Endometrial microvascular endothelial cells (primary cell): Measurements from ENCODE around the gene TM4SF20. TPM values are rescaled to one million over a fixed set of nuclear protein-coding genes. Genes with fewer than 3 reads are reported as not detected.
"Not testable (repeated sequence)": the region's sequence is repeated elsewhere in the genome, so short reads cannot be mapped to it uniquely, and the experiment has no call there.

Source experiments
- in situ Hi-C: cut with HindIII; loops from 2 replicates; pipeline ENCODE4 v1.10.0; 2017; ENCODE audit warnings: low sequenced_read_pairs, low pct_unique_long_range_greater_than_20kb; ENCODE audit errors: inconsistent ontology term
- total RNA-seq: library from RNA; depleted of rRNA; stranded (reverse); fragments of >200 nt; gene quantifications from one replicate; pipeline ENCODE4 v1.2.3, GENCODE V29; 2015; ENCODE audit errors: inconsistent ontology term

The TM4SF20 gene
- total RNA-seq, 1 donor from 2014 or later: not detected

DNA sequence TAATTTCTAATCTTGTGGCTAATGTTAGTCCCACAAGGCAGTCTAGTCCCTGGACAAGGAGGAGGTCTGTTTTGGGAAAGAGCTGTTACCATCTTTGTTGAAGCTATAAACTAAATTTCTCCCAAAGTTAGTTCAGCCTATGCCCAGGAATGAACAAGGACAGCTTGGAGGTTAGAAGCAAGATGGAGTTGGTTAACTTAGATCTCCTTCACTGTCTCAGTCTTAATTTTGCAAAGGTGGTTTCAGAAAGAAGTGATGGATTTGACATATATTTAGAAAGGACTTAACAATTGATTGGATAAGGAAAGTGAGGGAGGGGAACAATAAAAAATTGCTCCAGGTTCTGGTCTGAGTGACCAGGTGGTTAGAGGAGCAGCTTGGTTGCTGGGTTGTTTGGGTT lies 23.2 kb upstream of the TM4SF20 start:
- in situ Hi-C loops: no loop called here

DNA sequence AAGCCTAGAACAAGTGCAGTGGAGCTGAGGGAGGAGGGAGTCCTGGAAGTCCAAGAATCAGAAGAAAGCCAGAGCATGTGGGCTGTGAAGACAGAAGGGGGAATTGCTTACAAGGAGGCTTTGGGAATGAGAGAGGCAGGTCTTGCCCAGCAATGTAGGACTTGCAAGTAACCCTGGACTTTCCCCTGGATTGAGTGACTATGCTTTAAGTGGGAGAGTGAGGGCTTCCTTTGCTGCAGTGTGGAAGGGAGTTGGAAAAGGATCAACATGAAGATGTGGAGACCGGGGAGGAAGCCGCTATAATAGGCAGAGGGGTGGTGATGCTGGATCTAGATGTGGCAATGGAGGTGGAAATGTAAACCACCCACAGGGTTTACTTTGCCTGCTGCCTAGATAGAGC lies 22.4 kb upstream of the TM4SF20 start:
- in situ Hi-C loops: no loop called here

DNA sequence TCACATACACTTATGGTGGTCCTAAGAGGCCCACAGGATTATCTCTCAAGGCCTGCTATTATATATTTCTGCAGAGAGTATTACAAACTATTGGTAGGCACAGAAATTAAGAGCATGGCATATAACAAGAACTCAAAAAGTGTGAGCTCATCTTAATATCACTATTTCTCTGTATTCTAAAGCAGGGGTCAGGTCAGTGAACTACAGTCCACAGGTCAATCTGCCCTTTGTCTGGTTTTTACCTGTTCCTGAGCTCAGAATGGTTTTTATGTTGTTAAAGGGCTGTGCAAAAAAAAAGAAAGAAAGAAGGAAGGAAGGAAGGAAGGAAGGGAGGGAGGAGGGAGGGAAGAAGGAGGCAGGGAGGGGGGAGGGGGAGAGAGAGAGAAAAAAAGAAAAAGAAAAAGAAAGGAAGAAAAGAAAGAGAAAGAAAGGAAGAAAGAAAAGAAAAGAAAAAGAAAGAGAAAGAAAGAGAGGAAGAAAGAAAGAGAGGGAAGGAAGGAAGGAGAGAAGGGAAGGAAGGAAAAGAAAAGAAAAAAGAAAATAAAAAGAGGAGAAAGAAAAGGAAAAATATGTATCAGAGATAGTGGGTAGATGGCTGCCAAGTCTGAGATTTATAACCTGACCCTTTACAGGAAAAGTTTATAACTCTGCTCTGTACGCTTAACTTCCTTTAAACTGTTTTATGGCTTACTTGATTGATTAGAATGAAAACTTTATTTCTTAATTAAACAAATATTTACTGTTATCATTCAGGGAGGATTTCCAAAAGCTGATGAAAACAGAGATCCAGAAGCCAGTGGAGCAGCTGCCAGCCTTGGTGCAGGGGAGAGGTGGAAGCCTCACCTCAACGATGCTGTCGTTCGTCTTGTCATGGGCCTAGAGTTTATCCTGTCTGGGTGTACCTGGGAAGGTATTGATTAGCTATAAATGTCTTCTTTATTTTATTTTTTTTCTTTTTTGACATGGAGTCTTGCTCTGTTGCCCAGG lies 19.9 kb upstream of the TM4SF20 start:
- in situ Hi-C loops: no loop called here

DNA sequence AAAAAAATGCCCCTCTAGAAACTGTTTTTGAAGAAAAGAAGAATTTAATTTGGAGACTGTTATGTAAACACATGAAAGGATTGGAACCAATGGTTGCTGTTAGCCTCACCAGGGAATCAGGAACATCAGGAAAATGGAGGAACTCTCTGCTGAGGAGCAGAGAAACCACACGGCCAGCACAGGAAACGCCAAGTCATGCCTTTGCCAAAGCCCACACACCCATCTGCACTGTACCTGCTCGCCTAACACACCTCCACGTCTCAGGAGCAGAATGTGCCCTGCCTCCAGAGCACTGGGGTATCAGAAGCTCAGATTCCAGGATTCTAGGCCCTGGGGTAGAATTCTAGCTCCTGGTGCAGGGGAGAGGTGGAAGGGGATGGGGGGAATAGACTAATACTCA lies 18.5 kb upstream of the TM4SF20 start:
- in situ Hi-C loops: no loop called here

DNA sequence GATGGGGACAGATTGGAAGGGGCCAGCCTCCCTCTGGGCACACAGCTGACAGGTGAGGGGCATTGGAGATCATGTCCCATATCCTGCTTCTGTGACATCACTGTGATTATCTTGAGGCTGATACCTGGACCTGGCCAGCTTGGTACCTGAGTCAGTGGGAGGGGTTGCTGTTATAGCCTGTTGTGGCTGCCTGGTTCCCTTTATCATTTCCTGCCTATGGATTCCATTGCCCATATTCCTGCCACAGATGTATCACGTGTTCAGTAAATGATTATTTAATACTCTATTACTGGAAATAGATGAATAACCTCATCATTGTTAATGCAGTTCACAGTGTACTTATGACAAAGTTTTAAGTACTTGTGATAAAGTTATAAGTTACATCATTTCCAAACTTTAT lies 16.4 kb upstream of the TM4SF20 start:
- in situ Hi-C loops: no loop called here

DNA sequence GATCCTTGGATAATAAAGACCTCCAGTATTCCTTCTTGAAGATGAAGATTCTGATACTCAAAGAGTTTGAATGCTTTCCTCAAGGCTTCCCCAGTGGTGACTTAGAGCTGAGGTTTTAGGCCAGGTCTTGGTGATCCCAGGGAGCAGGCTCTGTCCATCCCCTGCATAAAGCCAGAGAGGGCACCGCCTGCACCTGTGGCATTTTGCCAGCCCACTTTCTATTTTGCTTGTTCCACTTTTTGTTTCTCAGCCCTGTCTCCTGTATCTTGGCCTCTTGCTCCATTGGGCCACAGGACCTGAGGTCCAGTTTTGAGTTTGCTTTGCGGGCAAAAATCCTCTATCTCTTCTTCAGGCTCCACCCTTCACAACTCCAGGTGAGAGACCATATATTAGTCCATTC lies 15.3 kb upstream of the TM4SF20 start:
- in situ Hi-C loops: no loop called here

DNA sequence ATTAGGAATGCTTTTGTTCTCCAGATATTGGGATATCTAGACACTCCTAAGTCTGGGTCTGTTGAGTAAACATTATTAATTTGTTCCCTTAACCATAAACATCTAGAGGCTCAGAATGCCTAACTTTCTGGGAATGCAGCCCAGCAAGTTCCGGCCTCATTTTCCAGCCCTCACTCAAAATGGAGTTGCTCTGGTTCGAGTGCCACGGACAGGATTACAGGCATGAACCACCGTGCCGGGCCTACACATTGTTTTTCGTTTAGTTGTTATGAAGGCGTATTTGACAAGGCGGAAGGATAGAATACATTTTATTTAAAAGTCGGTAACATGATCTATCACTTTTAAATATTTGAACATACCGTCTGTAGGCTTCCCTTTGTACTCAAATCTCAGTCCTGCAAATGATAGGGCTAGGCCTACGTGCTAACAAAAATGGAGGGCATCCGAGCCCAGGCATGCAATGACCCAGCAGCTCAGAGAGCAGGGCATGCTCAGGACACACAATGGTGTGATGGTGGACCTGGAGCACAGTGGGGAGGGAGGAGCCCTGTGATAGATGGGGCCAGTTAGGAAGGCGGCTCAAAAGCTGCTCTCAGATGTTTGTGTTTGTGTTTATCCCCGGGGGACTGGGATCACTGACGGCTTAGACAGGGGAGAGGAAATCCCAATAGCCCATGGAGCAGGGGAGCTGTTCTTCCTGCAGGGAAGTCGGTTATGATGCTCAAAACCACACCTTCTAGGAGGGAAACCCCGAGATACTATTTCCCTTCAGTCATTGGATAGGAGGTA lies 11.6 kb upstream of the TM4SF20 start:
- in situ Hi-C loops: no loop called here

DNA sequence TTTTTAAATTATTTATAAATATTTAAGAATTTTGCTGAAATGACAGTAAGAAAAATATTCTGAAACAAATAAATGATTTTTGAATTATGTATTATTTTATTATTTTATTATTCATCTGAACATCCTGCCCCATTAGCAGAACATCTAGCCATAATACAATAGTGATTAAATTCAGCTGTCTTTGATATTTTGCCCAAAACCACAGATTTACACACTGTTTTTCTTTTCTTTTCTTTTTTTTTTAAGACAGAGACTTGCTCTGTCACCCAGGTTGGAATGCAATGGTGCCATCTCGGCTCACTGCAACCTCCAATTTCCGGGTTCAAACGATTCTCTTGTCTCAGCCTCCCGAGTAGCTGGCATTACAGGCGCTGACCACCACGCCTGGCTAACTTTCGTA lies 10.6 kb upstream of the TM4SF20 start:
- in situ Hi-C loops: no loop called here

DNA sequence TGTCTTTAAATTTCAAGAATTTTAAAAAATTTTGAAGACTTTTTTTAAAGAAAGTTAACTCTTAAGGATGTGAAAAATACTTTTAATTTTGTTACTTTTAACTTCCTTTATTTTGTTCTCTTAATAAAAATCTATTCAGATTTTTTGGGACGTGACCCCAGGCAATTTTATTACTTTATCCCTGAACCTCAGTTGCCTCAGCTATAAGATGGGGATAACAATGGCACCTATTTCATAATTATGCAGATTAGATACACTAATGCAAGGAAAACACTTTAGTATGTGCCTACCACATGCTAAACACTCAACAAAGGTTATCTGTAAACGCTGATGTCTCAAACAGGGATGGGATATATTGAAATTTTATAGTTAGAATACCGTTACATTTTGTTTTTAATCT lies 10.1 kb upstream of the TM4SF20 start:
- in situ Hi-C loops: no loop called here

DNA sequence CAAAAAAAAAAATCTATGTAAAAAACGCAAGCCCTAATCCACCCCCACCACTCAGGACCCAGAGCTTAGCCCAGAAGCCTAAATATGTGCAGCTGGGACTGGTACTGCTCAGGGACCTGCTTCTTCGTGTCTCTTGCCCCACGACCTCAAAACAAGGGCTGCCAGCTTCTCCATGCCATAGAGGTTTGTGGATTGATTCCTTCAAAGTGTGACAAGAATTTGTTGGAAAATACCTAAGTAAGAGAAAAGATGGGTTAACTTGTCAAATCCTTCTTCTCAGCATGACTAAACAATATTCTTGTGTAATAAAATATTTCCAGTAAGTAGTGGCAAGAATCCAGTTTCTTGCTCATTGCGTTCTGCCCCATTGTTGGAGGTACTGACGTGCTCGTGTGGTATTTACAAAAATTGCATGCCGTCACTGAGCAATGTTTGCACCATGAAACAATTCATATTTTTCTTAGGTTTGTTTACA lies 9.5 kb upstream of the TM4SF20 start:
- in situ Hi-C loops: no loop called here

DNA sequence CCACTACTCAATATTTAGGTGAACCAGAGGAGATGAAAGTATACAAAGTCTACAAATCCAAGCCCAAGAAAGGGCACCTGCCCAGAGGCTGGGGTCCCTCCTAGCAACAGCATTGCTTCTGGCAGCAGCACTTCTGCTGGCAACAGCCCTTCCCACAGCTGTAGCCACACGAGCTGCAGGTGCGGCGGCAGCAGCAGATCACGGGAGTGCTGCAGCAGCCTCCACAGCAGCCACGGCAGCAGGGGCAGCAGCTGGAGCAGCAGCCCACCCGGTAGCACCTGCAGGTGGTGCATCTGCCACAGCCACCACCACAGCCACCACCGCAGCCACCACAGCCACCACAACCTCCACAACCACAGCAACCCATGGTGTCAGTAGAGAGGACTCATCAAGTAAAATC lies 8.5 kb upstream of the TM4SF20 start, which contains the start of gene SCYGR1:
Gene SCYGR1, minus strand, starts transcription at position 367 of the 400 bp plus-strand sequence. Its CDS starts 0 bp downstream, at position 367.
- in situ Hi-C loops: not testable (repeated sequence)

DNA sequence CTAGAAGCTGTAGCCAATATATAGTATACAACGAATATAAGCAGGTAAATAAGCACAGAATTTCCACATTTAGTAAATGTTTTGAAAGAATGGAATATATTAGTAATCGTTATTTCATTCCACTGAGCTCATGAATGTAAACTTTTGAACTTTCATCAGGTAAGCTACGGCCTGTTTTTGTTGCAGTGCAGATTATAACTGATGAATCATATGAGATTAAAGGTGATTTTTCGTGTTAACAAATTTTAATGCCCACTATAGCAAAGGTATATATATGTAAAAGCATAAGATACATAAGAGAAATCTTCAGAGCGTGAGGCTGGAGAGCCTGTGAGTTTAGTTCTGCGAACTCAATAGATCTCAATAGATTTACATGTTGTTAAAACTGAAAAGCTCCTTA lies 7.5 kb upstream of the TM4SF20 start:
- in situ Hi-C loops: no loop called here

DNA sequence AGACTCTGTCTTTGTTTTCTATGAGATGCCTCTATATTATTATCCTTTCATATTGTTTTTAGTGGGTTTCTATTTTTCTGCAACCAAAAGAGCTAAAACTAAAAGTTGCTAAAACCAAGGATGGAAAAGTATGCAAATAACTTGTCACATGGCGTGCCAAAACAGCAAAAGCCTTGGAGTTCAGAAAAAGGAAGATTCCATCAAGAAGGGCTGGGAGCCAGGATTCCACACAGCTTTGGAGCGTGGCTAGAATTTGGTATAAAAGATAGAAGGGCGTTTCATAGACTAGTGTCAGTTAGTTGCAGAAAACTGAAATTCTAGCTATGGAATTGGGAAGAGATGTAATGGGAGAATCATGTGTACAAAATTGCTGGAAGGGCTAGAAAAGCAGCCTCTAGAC lies 4.6 kb upstream of the TM4SF20 start:
- in situ Hi-C loops: no loop called here

DNA sequence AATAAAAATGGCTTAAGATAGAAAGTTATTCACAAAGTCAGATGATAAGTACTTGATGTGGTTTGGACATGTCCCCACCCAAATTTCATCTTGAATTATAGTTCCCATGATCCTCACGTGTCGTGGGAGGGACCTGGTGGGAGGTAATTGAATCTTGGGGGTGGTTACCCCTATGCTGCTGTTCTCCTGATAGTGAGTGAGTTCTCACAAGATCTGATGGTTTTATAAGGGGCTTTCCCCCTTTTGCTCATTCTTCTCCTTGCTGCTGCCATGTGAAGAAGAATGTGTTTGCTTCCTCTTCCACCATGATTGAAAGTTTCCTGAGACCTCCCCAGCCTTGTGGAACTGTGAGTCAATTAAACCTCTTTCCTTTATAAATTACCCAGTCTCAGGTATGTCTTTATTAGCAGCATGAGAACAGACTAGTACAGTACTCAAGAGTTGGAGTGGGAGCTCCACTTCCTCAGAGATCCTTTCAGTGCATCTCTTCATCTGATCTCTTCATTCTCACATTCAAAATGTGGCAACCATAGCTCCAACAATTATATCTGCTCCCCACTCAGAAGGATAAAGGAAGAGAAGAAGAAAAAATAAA lies 3.2 kb upstream of the TM4SF20 start:
- in situ Hi-C loops: not testable (repeated sequence)

DNA sequence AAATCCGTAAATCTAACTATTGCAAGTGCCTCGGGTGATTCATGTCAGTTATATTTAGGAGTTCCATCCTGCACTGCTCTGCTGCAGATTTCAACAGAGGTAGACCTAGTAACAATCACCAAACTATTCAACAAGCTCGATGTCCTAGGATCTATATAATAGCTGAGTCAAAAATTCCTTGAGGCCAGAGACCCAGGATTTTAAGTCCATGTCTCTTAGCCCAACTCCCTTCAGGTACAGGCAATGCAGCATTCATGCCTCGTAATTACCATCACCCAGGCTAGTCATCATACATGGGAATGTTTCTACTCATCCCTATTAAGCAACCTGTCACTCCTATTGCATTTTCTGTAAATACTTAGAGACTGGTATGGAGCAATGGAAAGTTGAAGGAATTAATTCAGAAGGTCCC lies 729 bp downstream of the TM4SF20 start:
- in situ Hi-C loops: no loop called here

DNA sequence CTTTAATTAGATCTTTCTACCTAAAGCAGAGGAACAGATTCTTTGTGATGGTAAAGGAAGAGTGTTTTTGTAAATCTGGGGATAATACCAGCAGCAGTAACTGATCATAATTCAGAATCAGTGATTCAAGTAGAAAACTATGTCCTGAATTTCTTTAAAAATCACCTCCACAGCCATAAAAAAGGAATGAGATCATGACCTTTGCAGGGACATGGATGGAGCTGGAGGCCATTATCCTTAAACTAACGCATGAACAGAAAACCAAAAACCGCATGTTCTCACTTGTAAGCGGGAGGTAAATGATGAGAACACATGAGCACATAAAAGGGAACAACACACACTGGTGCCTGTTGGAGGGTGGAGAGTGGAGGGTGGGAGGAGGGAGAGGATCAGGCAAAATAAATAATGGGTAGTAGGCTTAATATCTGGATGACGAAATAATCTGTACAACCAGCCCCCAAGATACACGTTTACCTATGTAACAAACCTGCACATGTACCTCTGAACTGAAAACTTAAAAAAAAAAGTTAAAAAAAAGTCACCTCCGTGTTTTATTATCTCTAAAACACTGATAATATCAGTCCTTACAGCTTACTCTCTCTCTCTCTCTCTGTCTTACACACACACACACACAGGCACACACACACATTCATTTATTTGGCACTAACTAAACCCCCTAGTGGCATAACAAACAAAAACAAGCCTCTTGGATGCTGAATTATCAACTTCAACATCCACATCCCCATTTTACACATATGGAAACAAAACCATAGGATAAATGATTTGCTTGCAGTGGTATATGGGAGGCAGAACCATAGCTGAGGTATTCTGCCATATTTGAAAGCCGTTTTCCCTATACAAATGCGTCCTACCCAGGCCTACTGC lies 1.4 kb downstream of the TM4SF20 start:
- in situ Hi-C loops: no loop called here

DNA sequence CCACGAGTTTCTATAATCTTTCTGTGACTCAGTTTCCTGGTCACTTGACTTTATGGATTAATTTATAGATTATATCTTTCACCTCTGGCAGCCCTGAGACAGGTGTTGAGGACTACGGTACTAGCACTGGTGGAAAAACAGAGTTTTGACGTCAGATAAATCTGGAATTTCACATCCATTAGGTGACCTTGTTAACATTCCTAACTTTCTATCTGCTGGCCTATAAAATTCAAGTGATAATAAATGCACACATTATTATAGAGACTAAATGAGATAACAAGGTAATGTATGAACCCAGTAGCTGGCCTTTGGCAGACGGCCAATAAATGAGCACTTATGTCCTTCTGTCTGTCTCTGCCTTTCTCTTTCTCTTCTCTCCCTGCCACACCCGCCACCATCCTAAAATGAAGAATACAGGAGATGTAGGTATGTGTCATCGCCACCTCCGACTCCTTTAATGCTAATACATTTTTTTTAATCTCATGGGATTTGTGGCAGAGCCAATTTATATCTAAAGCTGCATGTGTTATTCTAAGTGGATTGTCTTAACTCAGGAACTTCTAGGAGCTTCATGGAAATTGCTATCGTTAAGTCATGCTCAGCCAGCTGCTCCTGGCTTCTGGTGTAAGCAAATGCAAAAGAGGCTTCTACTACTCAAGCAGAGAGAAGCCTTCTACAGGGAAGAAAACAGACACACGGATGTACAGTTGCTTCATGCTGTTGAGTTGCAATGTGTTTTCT lies 2.3 kb downstream of the TM4SF20 start:
- in situ Hi-C loops: no loop called here

DNA sequence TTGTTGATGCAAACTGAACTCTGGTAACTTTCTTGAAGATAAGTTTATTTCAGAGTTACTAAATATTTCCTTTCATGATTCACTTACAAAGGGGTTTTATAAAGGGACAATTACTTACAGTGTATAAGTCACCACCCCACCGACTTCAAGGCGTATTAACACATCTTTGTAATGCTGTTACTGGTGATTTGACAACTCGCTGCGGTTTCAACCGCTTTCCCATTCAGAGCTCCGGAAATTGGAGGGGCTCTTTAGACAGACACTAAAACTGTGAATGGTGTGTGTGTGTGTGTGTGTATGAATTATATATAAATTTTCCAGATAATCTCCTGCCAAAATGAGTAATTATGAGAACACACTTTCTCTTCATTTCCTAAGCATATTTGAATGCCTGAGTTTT lies 4.9 kb downstream of the TM4SF20 start:
- in situ Hi-C loops: no loop called here
